PC-9 (cell line): Measurements from ENCODE around the gene GABRB2. TPM values are rescaled to one million over a fixed set of nuclear protein-coding genes. Genes with fewer than 3 reads are reported as not detected.

Experiments used
- BruUV-seq: library from RNA; stranded (reverse); fragments of 400-500 nt; replicated peaks from 2 replicates; lab custom pipeline; 2021; lab: Mats Ljungman, UMichigan
- CTCF ChIA-PET: fragments of 300-600 bp; sonication (Branson Sonifier 250); formaldehyde crosslinking; loops from one replicate; lab custom pipeline; 2022; ENCODE audit warnings: antibody characterized with exemption; lab: Charles Lee
- POLR2A ChIA-PET: fragments of 300-600 bp; sonication (Branson Sonifier 250); formaldehyde crosslinking; loops from one replicate; lab custom pipeline; 2022; ENCODE audit warnings: antibody characterized with exemption; ENCODE audit not compliant: unreplicated experiment; lab: Charles Lee
- DNase-seq, 2 experiments: peaks; one replicate each; pipeline versions ENCODE4 v3.0.0 to v3.0.0-alpha.2; 2015 to 2022; ENCODE audit warnings: mixed read lengths in 1 of 2
- H2AFZ ChIP-seq: fragments of 200-600 bp; sonication (generic); 2 replicates; pipeline ENCODE4 v1.8.1; 2017; ENCODE audit warnings: antibody characterized with exemption
- H3F3A ChIP-seq: fragments of 200-600 bp; sonication (generic); 2 replicates; pipeline ENCODE4 v1.8.1; 2017; ENCODE audit warnings: antibody characterized with exemption, mild to moderate bottlenecking, low read depth; ENCODE audit not compliant: insufficient read depth
- H3K27ac ChIP-seq: fragments of 200-600 bp; sonication (generic); 2 replicates; pipeline ENCODE4 v1.6.1; 2016; ENCODE audit warnings: mixed run types
- H3K27me3 ChIP-seq: fragments of 200-600 bp; sonication (generic); 2 replicates; pipeline ENCODE4 v1.6.1; 2016; ENCODE audit warnings: low read depth, mixed run types; ENCODE audit not compliant: insufficient read depth
- H3K36me3 ChIP-seq: fragments of 200-600 bp; sonication (generic); 2 replicates; pipeline ENCODE4 v1.6.1; 2016; ENCODE audit warnings: low read depth, mixed run types
- H3K4me1 ChIP-seq: fragments of 200-600 bp; sonication (generic); replicated peaks from 2 replicates; pipeline ENCODE4 v1.6.1; 2016; ENCODE audit warnings: mixed run types; ENCODE audit not compliant: insufficient read depth
- H3K4me2 ChIP-seq: fragments of 200-600 bp; sonication (generic); 2 replicates; pipeline ENCODE4 v1.6.1; 2017; ENCODE audit warnings: mixed run types
- H3K4me3 ChIP-seq: fragments of 200-600 bp; sonication (generic); 2 replicates; pipeline ENCODE4 v1.6.1; 2016; ENCODE audit warnings: mixed run types
- H3K79me2 ChIP-seq: fragments of 200-600 bp; sonication (generic); 2 replicates; pipeline ENCODE4 v1.6.1; 2017; ENCODE audit warnings: low read depth, mixed run types
- H3K9me2 ChIP-seq: fragments of 200-600 bp; sonication (generic); 2 replicates; pipeline ENCODE4 v1.8.1; 2017; ENCODE audit warnings: mild to moderate bottlenecking; ENCODE audit not compliant: insufficient read depth
- H3K9me3 ChIP-seq: fragments of 200-600 bp; sonication (generic); 2 replicates; pipeline ENCODE4 v1.8.1; 2016; ENCODE audit warnings: low read depth; ENCODE audit not compliant: insufficient read depth
- H4K20me1 ChIP-seq: fragments of 200-600 bp; sonication (generic); 2 replicates; pipeline ENCODE4 v1.8.1; 2017; ENCODE audit not compliant: insufficient read depth
- CTCF ChIP-seq: fragments of 200-600 bp; sonication (generic); conservative IDR thresholded peaks from 2 replicates; pipeline ENCODE4 v1.6.1; 2017; ENCODE audit warnings: mixed run types, antibody characterized with exemption, mild to moderate bottlenecking, moderate library complexity
- EZH2 ChIP-seq: fragments of 200-600 bp; sonication (generic); IDR thresholded peaks from 2 replicates; pipeline ENCODE4 v1.8.0; 2017; ENCODE audit warnings: antibody characterized with exemption, low read depth
- intact Hi-C: fragments of 100-400 bp; cut with micrococcal nuclease; formaldehyde crosslinking; loops from one replicate; pipeline ENCODE4 v1.10.0; 2022; ENCODE audit not compliant: unreplicated experiment
- total RNA-seq: library from RNA; stranded (reverse); gene quantifications from 2 replicates; pipeline ENCODE4 v1.2.3, GENCODE V29; 2021

Gene GABRB2
- total RNA-seq, 1 experiment from 2014 or later: not detected

- Histone ChIP-seq H3K27me3 (no peaks in the 10 kb centered on the region), H4K20me1 (no peaks in the 10 kb centered on the region), H3F3A (no peaks in the 10 kb centered on the region), H3K79me2 (no peaks in the 10 kb centered on the region), H3K4me1 (no peaks in the 10 kb centered on the region), H3K4me2 (no peak overlapping the region), H3K27ac (no peak overlapping the region), H3K9me3 (no peaks in the 10 kb centered on the region), H3K36me3 (no peaks in the 10 kb centered on the region), H2AFZ (no peak overlapping the region), H3K4me3 (no peak overlapping the region), H3K9me2 (no peaks in the 10 kb centered on the region)
- ChIA-PET CTCF (no interaction called here), POLR2A (no interaction called here)
- DNase-seq: no peak
- TF ChIP-seq EZH2: no peak
- TF ChIP-seq CTCF: no peak
- intact Hi-C loops: loop anchor here (5.0 kb wide), 1 partner anchor 1798 kb away; no protein-coding TSS in a partner anchor
- no TSS peak for BruUV-seq
Observed at GRCh38 chr5:161549106-161549505, 2.6 kb upstream of the GABRB2 start.

GRCh38 chr5:161548487-161549094 is 2.1 kb upstream of the GABRB2 start:
- Histone ChIP-seq H3F3A (no peaks in the 10 kb centered on the region), H4K20me1 (no peaks in the 10 kb centered on the region), H3K27ac (no peak overlapping the region), H3K9me2 (no peaks in the 10 kb centered on the region), H3K27me3 (no peaks in the 10 kb centered on the region), H3K36me3 (no peaks in the 10 kb centered on the region), H3K4me1 (no peaks in the 10 kb centered on the region), H2AFZ (no peak overlapping the region), H3K4me2 (no peak overlapping the region), H3K79me2 (no peaks in the 10 kb centered on the region), H3K4me3 (no peak overlapping the region), H3K9me3 (no peaks in the 10 kb centered on the region)
- TF ChIP-seq CTCF: no peak
- no peak for TF ChIP-seq EZH2
- BruUV-seq: no TSS peak
- intact Hi-C loops: loop anchor here (5.0 kb wide), 1 partner anchor 1799 kb away; no protein-coding TSS in a partner anchor
- DNase-seq: no peak
- ChIA-PET POLR2A (no interaction called here), CTCF (no interaction called here)

- TF ChIP-seq CTCF (no peak), EZH2 (no peak)
- Histone ChIP-seq H2AFZ (no peak overlapping the region), H3F3A (no peaks in the 10 kb centered on the region), H3K4me2 (no peak overlapping the region), H3K4me1 (no peaks in the 10 kb centered on the region), H3K27me3 (no peaks in the 10 kb centered on the region), H3K36me3 (no peaks in the 10 kb centered on the region), H3K9me2 (no peaks in the 10 kb centered on the region), H3K9me3 (no peaks in the 10 kb centered on the region), H3K27ac (no peak overlapping the region), H3K79me2 (no peaks in the 10 kb centered on the region), H3K4me3 (no peak overlapping the region), H4K20me1 (no peaks in the 10 kb centered on the region)
- intact Hi-C loops: loop anchor here (5.0 kb wide), 1 partner anchor 1799 kb away; no protein-coding TSS in a partner anchor
- POLR2A ChIA-PET: no interaction called here
- CTCF ChIA-PET: no interaction called here
- no peak for DNase-seq
- no TSS peak for BruUV-seq
Observed at GRCh38 chr5:161547738-161548486, 1.4 kb upstream of the GABRB2 start.
